Fibroblast of skin of right quadriceps (primary cell): Measurements from ENCODE around the gene LTB4R.

ENCODE experiments used
- DNase-seq: peaks from one replicate; pipeline ENCODE4 v3.0.0-alpha.2; 2013

The LTB4R gene

DNA sequence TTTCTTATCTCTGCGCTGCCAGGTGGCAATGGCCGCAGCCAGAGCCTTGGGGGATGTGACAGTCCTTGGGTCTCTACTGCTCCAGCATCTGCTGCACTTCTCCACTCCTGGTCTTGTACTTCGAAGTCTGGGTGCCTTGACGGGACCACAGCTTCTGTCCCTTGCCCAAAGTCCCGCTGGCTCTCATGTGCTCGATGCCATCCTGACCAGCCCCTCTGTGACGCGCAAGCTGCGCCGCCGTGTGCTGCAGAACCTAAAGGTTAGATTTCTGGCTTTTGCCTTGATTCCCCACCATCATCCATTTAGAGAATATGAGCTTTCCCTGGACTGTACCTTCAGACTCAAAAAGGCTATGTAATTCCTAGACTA lies 7.3 kb upstream of the LTB4R start:
- no peak for DNase-seq

DNA sequence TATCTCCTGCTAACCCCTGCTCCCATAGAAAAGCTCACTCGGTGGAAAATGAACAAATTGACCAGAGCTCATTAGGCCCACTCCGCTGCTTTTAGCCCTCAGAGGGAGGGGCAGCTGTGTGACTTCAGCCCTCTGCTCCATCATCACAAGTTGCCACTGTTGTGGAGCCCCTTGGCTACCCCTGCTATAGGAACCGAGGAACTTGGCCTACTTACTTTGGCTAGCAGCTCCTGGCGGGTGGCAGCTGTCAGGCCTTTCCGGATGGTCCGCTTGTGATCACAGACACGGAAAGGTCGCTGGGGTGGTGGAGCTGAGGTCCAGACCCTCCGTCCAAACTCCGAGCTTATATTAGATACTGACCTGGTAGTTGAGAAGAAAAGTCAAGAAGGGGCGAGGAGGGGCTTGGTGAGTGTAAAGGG lies 4.1 kb upstream of the LTB4R start:
- DNase-seq: no peak

DNA sequence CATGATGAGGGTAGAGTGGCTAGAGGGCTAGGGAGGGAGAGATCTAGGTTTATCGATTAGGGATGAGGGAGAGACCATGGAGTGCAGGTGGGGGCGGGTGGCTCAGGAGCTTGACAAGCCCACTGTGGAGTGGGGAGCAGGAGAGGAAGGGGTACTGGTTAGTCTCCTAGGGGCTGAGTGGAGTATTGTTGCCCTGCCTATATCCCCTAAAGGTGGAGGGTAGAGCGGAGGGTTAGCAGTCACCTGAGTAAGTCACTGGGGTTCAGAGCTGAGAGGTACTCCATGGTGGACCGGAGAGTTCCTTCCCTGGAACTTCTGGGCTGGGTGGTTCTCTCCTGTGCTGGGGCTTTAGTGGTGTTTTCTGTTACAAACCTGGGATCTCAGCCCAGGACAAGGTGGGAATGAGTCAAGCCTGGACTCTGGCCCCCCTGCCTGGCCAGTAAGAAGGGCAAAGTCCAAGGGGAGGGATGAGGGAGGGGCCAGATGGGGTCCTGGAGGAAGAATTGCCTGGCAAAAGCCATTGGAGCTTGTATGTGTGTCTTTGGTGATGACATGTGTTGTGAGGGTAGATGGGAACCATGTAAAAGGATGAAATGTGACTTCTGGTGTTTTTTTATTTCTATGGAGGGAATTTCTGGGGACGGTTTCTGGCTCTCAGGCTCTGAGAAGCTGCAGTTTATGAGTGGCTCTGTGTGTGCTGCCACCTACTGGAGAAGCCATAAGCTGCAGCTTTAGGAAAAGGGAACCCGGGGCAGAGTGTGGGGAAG lies 3.5 kb upstream of the LTB4R start, which contains the start of gene CIDEB:
TSS of gene CIDEB (minus strand) at position 403 of the 767 bp plus-strand sequence. CDS start at position 284, 119 bp downstream.
- DNase-seq: peak; percentile 44

DNA sequence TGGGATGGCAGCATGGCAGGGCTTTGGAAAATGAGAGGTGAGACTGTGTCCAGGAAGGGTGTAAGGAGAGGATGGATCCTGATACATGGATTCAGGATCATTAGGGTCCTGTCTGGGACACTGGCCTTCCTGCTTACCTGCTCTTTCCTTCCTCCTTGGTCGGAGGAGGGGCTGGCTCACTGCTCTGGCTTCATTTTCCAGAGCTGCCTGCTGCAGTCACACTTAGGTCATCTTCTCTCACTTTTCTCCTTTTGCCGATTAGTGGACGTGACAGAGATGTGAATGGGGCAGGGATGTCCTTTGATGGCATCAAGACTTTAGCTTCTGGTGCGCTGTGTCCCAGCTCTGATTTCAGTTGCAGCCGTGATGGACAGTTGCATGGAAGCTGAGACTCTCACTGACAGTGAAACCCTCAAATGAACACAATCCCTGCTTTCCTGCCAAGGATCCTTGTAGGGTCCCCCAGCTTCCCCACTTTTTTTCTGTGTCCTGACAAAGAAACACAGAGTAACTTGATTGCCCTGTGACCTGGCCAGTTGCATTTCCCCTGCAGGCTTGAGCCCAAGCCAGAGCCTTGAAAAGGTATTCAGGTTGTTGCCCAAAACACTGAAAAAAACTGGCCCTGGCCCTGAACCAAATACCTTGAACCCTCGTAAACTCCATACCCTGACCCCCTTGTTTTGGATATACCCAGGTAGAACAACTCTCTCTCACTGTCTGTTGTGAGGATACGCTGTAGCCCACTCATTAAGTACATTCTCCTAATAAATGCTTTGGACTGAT lies 2.8 kb upstream of the LTB4R start:
- no peak for DNase-seq

DNA sequence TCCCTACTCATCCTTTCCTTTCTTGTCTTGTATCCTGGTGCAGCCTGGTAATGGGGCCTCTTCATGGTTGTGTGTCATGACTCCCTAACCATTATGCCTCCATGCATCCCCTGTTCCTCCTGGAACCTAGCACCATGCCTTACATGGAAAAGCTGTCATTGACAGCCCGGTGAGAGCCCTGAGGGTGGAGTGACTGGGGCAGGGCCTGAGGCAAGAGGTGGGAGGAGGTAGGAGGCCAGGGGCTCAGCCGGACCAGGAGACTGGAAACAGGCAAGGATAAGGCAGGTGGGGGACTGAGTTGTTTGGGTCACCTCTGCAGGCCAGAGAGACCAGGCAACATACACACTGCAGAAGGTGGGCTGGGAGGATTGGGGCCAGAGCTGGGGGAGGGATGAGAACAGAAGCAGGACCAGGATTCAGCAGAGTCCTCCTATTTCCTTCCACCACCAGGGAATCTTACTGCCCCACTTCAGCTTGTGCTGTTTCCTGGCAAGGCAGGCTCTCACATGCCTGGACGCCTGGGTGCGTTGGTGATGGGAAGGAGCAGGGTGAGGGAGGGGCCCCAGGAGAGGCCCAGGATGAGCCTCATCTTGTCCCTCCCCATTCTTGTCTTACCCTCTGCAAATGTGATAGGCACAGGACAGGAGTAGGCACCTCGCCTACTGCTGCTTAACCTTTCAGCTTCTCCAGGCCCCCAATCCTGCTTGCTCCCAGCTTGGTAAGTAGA lies 1.6 kb upstream of the LTB4R start, which contains the start of gene LTB4R2:
TSS of gene LTB4R2 (plus strand) at position 603 of the 727 bp plus-strand sequence. CDS start 525 bp downstream, outside the sequence.
- DNase-seq: no peak

DNA sequence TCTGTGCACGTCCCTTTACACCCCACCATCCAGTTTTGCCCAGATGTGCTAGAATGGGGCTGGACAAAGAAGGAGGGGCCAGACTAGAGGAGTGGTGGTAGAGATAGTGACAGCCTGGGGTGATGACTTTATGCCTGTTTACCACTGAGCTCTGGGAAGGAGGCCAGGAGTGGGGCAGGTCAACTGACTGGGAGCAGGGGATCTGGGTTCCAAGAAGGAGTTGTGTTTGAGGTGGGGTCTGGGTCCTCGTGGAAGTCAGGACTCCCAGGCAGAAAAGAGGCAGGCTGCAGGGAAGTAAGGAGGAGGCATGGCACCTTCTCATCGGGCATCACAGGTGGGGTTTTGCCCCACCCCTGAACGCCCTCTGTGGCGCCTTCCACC lies 1.0 kb upstream of the LTB4R start:
- DNase-seq: no peak

DNA sequence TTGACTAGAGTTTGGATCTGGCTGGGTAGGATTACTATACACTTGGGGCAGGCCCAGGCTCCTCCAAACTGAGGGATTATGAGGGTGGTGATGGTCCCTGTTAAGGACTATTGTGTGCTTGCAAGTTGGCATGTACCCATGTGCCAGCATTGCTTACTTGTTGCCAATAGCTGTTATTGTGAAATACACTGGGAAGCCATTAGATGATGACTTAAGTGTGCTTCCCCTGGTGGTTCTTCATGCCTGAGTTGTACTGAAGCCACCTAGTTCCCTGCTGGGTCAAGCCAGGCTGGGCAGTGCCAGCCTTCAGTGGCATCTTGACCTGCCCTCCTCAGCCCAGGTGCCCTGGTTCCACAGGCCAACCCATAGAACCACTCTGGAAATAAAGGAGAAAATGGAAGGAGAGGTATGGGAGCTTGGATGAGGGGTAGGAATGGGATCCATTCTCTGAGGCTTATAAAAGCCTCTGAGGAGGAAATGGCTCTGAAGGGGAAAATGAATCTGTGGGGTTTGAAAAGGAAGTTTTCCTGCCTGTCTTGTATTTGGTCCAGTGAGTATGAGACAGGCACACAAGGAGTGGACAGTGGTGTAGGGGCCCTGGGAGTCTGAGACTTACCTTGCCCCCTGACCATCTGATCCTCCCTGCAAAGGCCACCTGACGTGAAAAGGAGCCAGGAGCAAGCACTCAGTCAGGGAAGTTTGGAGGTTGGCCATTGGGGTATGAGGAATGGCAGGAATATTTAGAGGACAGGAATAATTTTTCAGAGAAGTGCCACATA lies 724 bp downstream of the LTB4R start:
- no peak for DNase-seq

DNA sequence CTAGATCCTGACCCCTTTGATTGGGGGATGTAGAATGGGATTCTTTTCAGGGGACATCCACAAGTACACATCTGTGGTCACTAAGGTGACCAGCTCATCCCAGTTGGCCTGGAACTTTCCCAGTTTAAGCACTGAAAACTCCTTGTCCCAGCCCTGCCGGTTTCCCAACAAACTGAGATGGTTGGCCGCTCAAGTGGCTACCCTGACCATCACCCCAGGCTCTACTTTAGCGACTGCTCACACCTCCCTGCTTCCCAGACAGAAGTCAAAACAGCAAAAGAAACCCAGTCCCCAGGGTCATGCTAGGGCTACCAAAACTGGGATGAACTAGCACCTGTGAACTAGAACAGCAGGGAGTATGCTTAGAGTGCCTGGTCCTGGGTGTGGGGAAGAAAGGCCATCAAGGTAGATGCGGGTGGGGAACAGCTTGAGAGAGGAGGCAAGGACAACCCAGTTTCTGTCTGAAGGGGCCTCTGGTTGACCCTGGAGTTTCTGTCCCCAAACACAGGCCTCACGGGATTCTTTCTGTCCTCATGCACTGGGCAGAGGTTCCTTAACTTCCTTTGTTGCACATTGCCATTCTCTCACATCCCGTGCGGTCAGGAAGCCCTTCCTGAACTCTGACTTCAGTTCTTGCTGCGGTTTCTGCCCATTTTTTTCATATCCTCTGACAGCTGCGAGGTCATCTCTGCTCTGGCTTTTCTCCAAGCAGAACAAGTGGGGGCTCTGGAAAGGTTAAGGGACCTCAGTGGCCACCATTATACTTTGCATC lies 1.6 kb downstream of the LTB4R start:
- no peak for DNase-seq

DNA sequence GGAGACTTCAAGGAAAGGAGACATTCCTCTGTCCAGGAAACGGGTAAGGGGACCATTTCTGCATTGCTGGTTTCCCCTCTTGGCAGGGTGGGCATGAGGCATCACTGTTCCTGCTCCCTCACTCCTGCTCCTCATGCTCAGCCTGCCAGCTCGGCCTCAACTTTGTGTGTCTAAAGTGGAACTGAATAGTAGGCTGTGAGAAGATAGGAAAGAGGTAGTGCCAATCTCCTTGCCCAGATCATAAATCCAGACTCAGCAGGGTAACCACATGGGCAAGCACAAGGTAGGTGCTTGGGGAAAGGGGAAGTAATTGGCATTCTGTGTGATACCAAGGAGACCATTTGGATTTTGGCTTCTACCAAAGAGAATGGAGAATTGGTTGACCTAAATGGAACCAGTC lies 2.6 kb downstream of the LTB4R start:
- no peak for DNase-seq

DNA sequence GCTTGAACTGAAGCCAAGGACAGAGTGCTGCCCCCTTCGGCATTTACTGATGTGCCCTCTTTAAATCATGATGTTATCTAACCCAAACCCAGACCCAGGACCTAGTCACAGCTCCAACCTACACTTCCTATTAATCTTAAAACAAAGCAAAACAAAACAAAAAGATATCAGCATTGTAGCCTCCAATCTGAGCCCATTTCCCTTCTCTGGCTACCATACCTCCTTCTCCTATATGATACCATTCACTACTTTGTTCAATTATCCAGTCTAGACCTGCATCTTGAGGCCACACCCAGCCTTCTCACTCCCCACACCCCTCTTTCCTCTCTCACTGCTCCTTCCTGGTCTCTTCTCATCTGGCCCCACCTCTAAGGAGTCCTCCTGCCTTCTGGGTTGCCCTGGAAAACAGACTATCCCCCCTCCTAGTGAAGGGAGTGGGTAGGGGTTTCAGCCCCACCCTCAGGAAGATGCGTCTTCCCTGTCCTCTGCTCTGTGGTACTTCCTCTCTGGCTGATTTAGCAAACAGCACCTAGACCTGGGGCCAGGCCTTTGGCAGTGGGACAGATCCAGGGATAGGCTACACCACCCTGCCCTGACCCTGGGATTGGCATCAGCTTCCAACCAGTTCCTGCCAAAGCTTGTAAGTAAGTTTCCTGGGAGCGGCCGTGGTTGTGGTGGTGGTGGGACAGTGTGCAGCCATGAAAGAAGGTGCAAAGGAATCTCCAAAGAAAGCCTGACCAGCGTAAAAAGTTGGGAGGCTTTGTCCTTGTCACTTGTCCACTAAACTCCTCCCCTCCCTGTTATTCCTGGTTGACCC lies 3.3 kb downstream of the LTB4R start:
- no peak for DNase-seq

DNA sequence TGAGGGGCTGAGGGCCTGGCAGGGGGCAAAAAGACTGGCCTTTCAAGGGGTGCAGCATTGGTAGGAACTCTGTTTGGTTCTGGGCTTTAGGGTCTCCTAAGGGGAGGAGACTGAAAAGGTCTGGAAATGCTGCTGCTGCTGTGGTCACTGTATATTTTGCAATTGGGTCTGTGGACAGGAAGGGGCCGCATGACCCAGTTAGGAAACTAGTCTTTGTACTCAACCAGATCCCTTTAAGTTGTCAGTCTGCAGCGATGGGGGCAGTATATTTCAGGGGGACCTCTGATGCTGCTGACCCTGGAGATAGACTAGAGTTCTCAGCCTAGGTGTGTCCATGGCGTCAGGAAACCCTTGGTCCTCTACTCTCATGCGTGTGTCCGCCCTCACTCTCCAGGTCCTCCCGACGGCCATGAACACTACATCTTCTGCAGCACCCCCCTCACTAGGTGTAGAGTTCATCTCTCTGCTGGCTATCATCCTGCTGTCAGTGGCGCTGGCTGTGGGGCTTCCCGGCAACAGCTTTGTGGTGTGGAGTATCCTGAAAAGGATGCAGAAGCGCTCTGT lies 4.0 kb downstream of the LTB4R start:
- no peak for DNase-seq

DNA sequence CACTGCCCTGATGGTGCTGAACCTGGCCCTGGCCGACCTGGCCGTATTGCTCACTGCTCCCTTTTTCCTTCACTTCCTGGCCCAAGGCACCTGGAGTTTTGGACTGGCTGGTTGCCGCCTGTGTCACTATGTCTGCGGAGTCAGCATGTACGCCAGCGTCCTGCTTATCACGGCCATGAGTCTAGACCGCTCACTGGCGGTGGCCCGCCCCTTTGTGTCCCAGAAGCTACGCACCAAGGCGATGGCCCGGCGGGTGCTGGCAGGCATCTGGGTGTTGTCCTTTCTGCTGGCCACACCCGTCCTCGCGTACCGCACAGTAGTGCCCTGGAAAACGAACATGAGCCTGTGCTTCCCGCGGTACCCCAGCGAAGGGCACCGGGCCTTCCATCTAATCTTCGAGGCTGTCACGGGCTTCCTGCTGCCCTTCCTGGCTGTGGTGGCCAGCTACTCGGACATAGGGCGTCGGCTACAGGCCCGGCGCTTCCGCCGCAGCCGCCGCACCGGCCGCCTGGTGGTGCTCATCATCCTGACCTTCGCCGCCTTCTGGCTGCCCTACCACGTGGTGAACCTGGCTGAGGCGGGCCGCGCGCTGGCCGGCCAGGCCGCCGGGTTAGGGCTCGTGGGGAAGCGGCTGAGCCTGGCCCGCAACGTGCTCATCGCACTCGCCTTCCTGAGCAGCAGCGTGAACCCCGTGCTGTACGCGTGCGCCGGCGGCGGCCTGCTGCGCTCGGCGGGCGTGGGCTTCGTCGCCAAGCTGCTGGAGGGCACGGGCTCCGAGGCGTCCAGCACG lies 4.7 kb downstream of the LTB4R start:
- no peak for DNase-seq

DNA sequence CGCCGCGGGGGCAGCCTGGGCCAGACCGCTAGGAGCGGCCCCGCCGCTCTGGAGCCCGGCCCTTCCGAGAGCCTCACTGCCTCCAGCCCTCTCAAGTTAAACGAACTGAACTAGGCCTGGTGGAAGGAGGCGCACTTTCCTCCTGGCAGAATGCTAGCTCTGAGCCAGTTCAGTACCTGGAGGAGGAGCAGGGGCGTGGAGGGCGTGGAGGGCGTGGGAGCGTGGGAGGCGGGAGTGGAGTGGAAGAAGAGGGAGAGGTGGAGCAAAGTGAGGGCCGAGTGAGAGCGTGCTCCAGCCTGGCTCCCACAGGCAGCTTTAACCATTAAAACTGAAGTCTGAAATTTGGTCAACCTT lies 5.3 kb downstream of the LTB4R start:
- DNase-seq: no peak

DNA sequence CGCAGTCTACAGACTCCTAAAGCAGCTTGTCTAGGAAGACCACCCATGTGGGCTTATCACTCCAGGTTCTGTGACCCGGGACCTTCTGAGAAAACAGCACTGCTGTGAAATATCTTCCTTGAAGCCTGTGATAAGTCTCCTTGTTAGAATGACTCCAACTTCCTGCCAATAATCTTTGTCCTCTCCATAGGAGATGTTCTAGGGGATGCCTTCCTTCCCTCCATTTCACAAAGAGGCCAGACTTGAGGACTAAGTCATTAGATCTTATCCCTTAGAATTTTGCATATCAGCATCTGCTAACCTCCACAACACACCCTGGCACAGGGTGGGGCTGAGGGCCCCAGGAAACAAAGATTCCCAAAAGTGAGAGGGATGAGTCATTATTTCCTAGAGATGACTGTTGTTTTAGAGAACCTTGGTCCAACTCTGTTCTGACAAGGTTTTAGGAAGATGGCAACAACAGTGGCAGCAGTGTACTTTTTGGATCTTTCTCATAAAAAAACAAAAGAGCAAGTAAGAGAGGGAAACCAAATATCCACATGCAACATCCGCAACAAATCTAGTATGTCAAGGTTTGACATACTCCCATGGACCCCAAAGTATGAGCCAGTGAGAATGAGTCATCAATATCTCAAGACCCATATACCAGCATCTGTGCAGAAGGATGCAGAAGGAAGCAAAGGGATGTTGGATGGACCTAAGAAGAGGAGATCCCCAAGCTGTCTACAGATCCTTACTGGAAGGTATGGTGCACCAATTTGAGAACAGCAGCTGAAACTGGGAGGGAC lies 6.0 kb downstream of the LTB4R start:
- DNase-seq: peak; percentile 30

DNA sequence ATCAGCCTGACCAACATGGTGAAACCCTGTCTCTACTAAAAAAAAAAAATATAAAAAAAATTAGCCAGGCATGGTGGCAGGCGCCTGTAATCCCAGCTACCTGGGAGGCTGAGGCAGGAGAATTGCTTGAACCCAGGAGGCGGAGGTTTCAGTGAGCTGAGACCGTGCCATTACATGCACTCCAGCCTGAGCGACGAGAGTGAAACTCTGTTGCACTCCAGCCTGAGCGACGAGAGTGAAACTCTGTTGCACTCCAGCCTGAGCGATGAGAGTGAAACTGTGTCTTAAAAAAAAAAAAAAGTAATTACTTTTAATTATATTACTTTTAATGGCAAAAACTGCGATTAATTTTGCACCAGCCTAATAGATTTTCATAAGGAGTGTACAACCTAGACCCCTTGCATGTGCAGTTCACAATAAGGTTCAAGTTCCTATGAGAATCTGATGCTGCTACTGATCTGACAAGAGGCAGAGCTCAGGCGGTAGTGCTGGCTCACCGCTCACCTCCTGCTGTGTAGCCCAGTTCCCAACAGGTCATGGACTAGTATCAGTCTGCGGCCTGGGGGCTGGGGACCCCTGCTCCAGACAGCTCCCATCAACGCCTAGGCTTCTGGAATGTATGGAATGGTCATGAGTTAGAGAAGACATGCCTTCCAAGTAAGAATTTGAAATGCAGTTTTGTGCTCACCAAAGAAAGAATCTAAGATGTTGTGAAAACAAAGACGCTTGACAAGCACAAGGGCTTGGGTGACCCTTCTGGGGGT lies 10.1 kb downstream of the LTB4R start:
- no peak for DNase-seq

DNA sequence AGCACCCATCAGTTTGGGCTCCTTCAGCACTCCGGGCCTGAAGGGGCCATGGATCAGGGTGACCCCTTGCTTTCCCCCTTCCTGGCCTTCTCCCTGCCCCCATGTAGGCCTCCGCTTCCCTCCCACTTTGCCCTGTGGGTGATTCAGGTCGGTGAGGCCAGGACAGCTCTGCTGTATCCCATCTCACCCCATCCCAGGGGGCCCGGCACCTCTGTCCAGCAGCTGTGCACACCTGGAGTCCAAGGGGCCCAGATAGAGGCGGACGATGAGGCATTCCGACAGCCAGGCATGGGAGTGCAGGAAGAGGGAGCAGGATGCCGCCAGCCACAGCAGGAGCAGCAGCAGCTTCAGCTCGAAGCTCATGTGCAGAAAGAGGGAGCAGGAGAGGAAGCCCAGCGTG lies 11.4 kb downstream of the LTB4R start:
- no peak for DNase-seq

DNA sequence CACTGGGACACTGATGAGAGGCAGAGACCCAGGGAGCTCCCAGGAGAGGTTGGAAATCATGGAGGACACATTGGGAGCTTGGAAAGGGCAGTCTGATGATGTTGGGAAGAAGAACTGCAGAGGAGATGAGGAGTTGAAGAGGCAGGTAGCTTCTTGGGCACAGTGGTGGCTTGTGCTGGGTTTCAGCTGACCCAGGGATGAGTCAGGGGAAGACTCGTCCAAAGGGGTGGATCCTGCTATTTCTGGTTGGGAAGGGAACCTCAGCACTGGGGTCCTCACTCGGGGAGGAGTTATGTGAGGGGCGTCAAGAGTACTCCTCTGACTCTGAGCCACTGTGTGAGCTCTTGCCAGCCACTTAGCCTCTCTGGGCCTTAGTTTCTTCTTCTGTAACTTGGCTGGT lies 12.0 kb downstream of the LTB4R start:
- DNase-seq: no peak

DNA sequence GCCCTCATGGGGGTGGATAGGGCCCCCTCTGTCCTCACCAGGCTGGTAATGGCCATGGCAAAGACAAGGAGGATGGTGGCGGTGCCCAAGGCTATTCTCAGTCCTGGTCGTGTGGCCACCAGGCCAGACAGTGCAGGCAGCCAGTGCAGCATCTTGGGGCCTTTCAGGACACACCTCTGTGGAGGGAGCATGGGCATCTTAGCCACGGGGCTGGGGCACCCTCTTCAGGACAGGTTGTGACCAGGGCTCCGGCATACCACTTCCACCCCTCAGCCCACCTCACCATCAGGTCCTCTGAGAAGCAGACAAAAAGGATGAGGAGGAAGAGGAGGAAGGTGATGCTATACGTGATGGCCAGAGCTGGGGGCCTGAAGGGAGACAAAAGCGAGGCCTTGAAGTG lies 12.7 kb downstream of the LTB4R start:
- DNase-seq: no peak
